OCI-LY1 (cell line): Measurements from ENCODE around the gene P2RX6.
A peak's percentile ranks its signal among the peaks of the same experiment; 100 is the strongest.

Experiments
- H2AFZ ChIP-seq: fragments of 200-600 bp; sonication (generic), shearing (Covaris generic); 2 replicates; pipeline ENCODE4 v1.6.0; 2014; ENCODE audit warnings: antibody characterized with exemption, mild to moderate bottlenecking, low read length
- H3F3A ChIP-seq: fragments of 200-600 bp; sonication (generic), shearing (Covaris generic); 2 replicates; pipeline ENCODE4 v1.6.0; 2014; ENCODE audit warnings: mild to moderate bottlenecking, antibody characterized with exemption, low read length, moderate library complexity; ENCODE audit not compliant: insufficient read depth
- H3K27ac ChIP-seq: fragments of 200-600 bp; sonication (generic); 2 replicates; pipeline ENCODE4 v1.5.1; 2014; ENCODE audit warnings: low read length, mixed run types, mild to moderate bottlenecking, low read depth; ENCODE audit not compliant: poor library complexity, severe bottlenecking
- H3K27me3 ChIP-seq: fragments of 200-600 bp; sonication (generic); 2 replicates; pipeline ENCODE4 v1.6.0; 2014; ENCODE audit warnings: antibody characterized with exemption, mild to moderate bottlenecking, low read length, moderate library complexity; ENCODE audit not compliant: insufficient read depth
- H3K36me3 ChIP-seq: fragments of 200-600 bp; sonication (generic); 2 replicates; pipeline ENCODE4 v1.6.1; 2014; ENCODE audit warnings: mild to moderate bottlenecking, antibody characterized with exemption, low read length, moderate library complexity, mixed read lengths; ENCODE audit not compliant: insufficient read depth
- H3K4me1 ChIP-seq: fragments of 200-600 bp; sonication (generic); 2 replicates; pipeline ENCODE4 v1.5.1; 2014; ENCODE audit warnings: mild to moderate bottlenecking, low read length, moderate library complexity; ENCODE audit not compliant: insufficient read depth, severe bottlenecking
- H3K4me2 ChIP-seq: fragments of 200-600 bp; sonication (generic), shearing (Covaris generic); 2 replicates; pipeline ENCODE4 v1.6.1; 2014; ENCODE audit warnings: low read length
- H3K4me3 ChIP-seq: fragments of 200-600 bp; sonication (generic); 2 replicates; pipeline ENCODE4 v1.5.1; 2014; ENCODE audit warnings: low read length, low read depth, mild to moderate bottlenecking, mixed read lengths; ENCODE audit not compliant: poor library complexity, severe bottlenecking
- H3K79me2 ChIP-seq: fragments of 200-600 bp; shearing (Covaris generic); 2 replicates; pipeline ENCODE4 v1.6.1; 2016; ENCODE audit warnings: mixed run types, low read length, mixed read lengths; ENCODE audit not compliant: insufficient read depth
- H3K9ac ChIP-seq: fragments of 200-600 bp; sonication (generic), shearing (Covaris generic); 2 replicates; pipeline ENCODE4 v1.6.1; 2014; ENCODE audit warnings: mild to moderate bottlenecking, low read length, mixed read lengths
- H3K9me2 ChIP-seq: fragments of 200-600 bp; sonication (generic), shearing (Covaris generic); 2 replicates; pipeline ENCODE4 v1.6.1; 2014; ENCODE audit warnings: low read depth, mild to moderate bottlenecking, low read length, mixed read lengths
- H3K9me3 ChIP-seq: fragments of 200-600 bp; shearing (Covaris generic); 2 replicates; pipeline ENCODE4 v1.6.1; 2014; ENCODE audit warnings: low read length, mixed read lengths
- H4K20me1 ChIP-seq: fragments of 200-600 bp; sonication (generic), shearing (Covaris generic); 2 replicates; pipeline ENCODE4 v1.6.0; 2016; ENCODE audit warnings: mild to moderate bottlenecking, low read length; ENCODE audit not compliant: insufficient read depth
- EZH2 ChIP-seq: fragments of 200-600 bp; sonication (generic), shearing (Covaris generic); IDR thresholded peaks from 2 replicates; pipeline ENCODE4 v1.8.0; 2017; ENCODE audit warnings: borderline replicate concordance, mixed run types, mild to moderate bottlenecking, antibody characterized with exemption, low read length, moderate library complexity, mixed read lengths
- TF ChIP-seq, protein P1 (sequence below): fragments of 200-600 bp; sonication (generic), shearing (Covaris generic); IDR thresholded peaks from 2 replicates; pipeline ENCODE4 v1.5.1; 2017; ENCODE audit warnings: mild to moderate bottlenecking, antibody characterized with exemption, low read length, moderate library complexity, mixed read lengths

The P2RX6 gene

DNA sequence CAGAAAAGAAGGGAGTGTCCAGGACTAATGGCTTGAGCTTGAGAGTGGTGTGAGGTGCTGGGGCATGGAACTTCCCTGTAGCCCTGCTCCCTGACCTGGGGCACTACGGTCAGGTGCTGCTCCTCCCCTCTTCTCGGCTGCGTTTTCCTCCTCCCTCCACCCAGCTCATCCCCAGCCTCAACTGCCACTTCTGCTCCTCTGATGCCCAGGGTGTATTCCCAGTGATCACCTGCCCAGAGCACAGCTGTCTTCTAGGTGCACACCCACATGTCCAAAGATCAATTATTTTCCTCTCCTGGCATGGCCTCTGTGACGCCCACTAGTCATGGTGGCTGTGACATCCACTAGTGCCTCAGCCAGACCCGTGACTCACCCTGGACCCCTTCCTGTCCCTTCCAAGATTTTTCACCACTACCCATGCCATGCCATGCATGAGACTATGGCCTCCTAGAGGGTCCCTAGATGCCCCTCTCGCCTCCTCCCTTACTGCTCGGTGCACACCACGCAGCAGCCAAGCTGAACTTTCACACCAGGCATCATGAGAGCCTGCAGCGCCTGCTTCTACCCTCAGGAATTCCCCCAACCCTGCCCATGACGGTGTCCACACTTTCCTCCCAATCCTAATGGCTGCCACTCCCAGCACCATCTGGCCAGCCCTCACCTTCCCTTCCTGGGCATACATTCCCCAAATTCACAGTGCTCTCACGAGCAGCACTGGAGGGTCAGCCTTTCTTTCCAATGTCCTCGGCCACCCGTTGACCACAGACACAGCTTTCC, 1.9 kb downstream of the P2RX6 start:
- H3K9me3 ChIP-seq: no peaks in the 10 kb centered on the region
- no peak overlapping the region for H2AFZ ChIP-seq
- H3K79me2 ChIP-seq: no peaks in the 10 kb centered on the region
- no peaks in the 10 kb centered on the region for H3F3A ChIP-seq
- TF ChIP-seq, protein P1, sequence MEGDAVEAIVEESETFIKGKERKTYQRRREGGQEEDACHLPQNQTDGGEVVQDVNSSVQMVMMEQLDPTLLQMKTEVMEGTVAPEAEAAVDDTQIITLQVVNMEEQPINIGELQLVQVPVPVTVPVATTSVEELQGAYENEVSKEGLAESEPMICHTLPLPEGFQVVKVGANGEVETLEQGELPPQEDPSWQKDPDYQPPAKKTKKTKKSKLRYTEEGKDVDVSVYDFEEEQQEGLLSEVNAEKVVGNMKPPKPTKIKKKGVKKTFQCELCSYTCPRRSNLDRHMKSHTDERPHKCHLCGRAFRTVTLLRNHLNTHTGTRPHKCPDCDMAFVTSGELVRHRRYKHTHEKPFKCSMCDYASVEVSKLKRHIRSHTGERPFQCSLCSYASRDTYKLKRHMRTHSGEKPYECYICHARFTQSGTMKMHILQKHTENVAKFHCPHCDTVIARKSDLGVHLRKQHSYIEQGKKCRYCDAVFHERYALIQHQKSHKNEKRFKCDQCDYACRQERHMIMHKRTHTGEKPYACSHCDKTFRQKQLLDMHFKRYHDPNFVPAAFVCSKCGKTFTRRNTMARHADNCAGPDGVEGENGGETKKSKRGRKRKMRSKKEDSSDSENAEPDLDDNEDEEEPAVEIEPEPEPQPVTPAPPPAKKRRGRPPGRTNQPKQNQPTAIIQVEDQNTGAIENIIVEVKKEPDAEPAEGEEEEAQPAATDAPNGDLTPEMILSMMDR: no peak
- no peak for TF ChIP-seq EZH2
- H3K36me3 ChIP-seq: no peaks in the 10 kb centered on the region; the same call in 1 of the 2 replicates
- no peaks in the 10 kb centered on the region for H3K9me2 ChIP-seq
- H3K4me3 ChIP-seq: no peak overlapping the region
- no peak overlapping the region for H3K9ac ChIP-seq
- H4K20me1 ChIP-seq: no peaks in the 10 kb centered on the region
- no peak overlapping the region for H3K27ac ChIP-seq
- H3K4me1 ChIP-seq: peaks cover 9% of the 10 kb centered on the region
- no peak overlapping the region for H3K4me2 ChIP-seq
- peaks cover 4% of the 10 kb centered on the region; the same call in 1 of the 2 replicates for H3K27me3 ChIP-seq

DNA sequence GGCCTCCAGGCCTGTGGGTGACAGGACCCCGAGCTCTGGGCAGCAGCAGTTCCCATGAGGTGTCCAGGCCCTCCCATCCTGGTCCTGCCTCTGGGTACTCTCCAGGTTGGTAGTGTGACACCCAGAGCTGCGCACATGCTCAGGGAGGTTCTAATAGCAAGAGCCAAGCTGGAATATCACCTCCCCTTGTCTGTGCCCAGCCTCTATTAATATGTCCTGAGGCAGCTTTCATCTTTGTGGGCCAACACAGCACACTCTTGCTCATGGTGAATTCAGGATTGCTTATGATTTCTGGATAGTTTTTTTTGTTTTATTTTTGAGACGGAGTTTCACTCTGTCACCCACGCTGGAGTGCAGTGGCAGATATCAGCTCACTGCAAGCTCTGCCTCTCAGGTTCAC, 3.3 kb downstream of the P2RX6 start:
- Histone ChIP-seq H3K79me2 (no peaks in the 10 kb centered on the region), H3K4me2 (no peak overlapping the region), H3K36me3 (no peaks in the 10 kb centered on the region; the same call in 1 of the 2 replicates), H3F3A (no peaks in the 10 kb centered on the region), H3K9ac (no peak overlapping the region), H4K20me1 (no peaks in the 10 kb centered on the region), H3K27ac (no peak overlapping the region), H3K4me3 (no peak overlapping the region), H3K9me2 (no peaks in the 10 kb centered on the region), H2AFZ (no peak overlapping the region), H3K4me1 (peaks cover 9% of the 10 kb centered on the region), H3K9me3 (no peaks in the 10 kb centered on the region), H3K27me3 (peaks cover 4% of the 10 kb centered on the region; the same call in 1 of the 2 replicates)
- TF ChIP-seq EZH2: no peak
- TF ChIP-seq, protein P1: no peak

DNA sequence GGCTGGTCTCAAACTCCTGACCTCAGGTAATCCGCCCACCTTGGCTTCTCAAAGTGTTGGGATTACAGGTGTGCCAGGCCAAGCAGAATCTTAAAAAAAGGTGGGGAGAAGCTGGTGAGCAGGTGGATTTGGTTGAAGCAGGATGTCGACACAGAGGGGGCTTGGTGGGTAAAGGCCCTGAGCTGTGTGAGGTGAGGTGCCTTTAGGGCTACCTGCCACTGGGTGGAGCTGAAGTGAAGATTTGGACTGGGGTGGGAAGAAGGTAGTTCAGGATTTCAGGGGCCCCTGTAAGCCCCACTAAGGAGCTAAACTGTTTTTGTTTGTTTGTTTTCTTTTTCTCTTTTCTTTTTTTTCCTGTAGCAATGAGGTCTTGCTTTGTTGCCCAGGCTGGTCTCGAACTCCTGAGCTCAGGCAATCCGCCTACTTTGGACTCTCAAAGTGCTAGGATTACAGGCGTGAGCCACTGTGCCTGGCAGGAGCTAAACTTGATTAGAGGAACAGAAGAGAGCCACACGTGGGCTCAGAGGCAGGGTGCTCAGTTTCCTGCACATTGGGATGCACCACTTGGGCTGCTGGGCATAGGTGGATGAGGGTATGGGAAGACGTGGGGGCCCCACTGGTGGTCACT, 6.0 kb downstream of the P2RX6 start:
- H3K4me3 ChIP-seq: no peak overlapping the region
- H3K4me1 ChIP-seq: no peaks in the 10 kb centered on the region
- H4K20me1 ChIP-seq: no peaks in the 10 kb centered on the region
- no peaks in the 10 kb centered on the region for H3K79me2 ChIP-seq
- H3K4me2 ChIP-seq: no peak overlapping the region
- no peaks in the 10 kb centered on the region for H3K9me2 ChIP-seq
- no peaks in the 10 kb centered on the region for H3K9me3 ChIP-seq
- no peak overlapping the region for H3K9ac ChIP-seq
- no peaks in the 10 kb centered on the region; the same call in 1 of the 2 replicates for H3K36me3 ChIP-seq
- no peak overlapping the region for H3K27ac ChIP-seq
- H3K27me3 ChIP-seq: peaks cover 4% of the 10 kb centered on the region; the same call in 1 of the 2 replicates
- no peak for TF ChIP-seq EZH2
- TF ChIP-seq, protein P1: peak; percentile 39
- no peak overlapping the region for H2AFZ ChIP-seq
- no peaks in the 10 kb centered on the region for H3F3A ChIP-seq
